Peyer's patch (tissue), 4 donors: Measurements from ENCODE around the gene FRAT1.

Experiments used
- POLR2A ChIP-seq, 2 donors: fragments of 450-650 bp; IDR thresholded peaks; one replicate each; pipeline ENCODE4 v1.5.1; 2017; ENCODE audit warnings: antibody characterized with exemption in 2 of 2, mild to moderate bottlenecking in 2 of 2, moderate library complexity in 2 of 2
- TF ChIP-seq, protein P1 (sequence below), 6 experiments: fragments of 450-650 bp in 4 of 6; fragments of 200-600 bp in 2 of 6; sonication (generic) in 1 of 6; IDR thresholded peaks; one replicate each; pipeline ENCODE4 v1.5.1; 2017 to 2019; ENCODE audit warnings: antibody characterized with exemption in 6 of 6, mild to moderate bottlenecking in 3 of 6, moderate library complexity in 1 of 6

DNA sequence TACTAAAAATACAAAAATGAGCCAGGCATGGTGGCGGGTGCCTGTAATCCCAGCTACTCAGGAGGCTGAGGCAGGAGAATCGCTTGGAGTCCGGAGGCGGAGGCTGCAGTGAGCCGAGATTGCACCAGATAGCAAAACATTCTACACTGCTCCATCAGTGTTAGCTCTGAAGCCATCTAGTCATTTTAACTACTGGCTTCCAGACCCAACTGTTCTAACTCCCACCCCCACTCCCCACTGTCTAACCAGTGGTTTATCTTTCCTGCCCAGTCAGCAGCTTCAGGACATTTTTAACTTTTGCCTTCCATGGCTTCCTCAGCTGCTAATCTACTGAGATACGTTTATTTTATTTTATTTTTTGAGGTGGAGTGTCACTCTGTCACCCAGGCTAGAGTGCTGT is 6.2 kb upstream of the FRAT1 start:
- TF ChIP-seq, protein P1, sequence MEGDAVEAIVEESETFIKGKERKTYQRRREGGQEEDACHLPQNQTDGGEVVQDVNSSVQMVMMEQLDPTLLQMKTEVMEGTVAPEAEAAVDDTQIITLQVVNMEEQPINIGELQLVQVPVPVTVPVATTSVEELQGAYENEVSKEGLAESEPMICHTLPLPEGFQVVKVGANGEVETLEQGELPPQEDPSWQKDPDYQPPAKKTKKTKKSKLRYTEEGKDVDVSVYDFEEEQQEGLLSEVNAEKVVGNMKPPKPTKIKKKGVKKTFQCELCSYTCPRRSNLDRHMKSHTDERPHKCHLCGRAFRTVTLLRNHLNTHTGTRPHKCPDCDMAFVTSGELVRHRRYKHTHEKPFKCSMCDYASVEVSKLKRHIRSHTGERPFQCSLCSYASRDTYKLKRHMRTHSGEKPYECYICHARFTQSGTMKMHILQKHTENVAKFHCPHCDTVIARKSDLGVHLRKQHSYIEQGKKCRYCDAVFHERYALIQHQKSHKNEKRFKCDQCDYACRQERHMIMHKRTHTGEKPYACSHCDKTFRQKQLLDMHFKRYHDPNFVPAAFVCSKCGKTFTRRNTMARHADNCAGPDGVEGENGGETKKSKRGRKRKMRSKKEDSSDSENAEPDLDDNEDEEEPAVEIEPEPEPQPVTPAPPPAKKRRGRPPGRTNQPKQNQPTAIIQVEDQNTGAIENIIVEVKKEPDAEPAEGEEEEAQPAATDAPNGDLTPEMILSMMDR (IDR thresholded peaks at IDR 0.05): no peak
- TF ChIP-seq POLR2A (IDR thresholded peaks at IDR 0.05): no peak
